H1 (cell line): ENCODE measurements around the gene MED13. TPM values are rescaled to one million over a fixed set of nuclear protein-coding genes. Genes with fewer than 3 reads are reported as not detected.

Experiments used
- ATF3 ChIP-seq: IDR thresholded peaks from 2 replicates; pipeline ENCODE4 v1.6.1; 2011; ENCODE audit warnings: low read depth, mild to moderate bottlenecking, low read length; ENCODE audit not compliant: insufficient read depth
- E2F6 ChIP-seq: IDR thresholded peaks from 2 replicates; pipeline ENCODE4 v1.6.1; 2012; ENCODE audit warnings: inconsistent platforms
- MAX ChIP-seq: IDR thresholded peaks from 2 replicates; pipeline ENCODE4 v1.6.1; 2012; ENCODE audit warnings: inconsistent platforms
- POLR2AphosphoS5 ChIP-seq: IDR thresholded peaks from 2 replicates; pipeline ENCODE4 v1.6.1; 2011; ENCODE audit warnings: low read depth, low read length
- SRF ChIP-seq: IDR thresholded peaks from 2 replicates; pipeline ENCODE4 v1.6.1; 2011; ENCODE audit warnings: mild to moderate bottlenecking, low read depth, low read length, moderate library complexity
- TBP ChIP-seq: IDR thresholded peaks from 2 replicates; pipeline ENCODE4 v1.6.1; 2011; ENCODE audit warnings: low read depth, low read length, improper control_type of control experiment
- polyA plus RNA-seq, 7 experiments: library from polyadenylated mRNA; depleted of rRNA in 3 of 7; stranded (reverse) in 5 of 7; unstranded in 2 of 7; fragments of >200 nt in 5 of 7; fragments of 200-250 nt in 2 of 7; gene quantifications; 1 replicate in 5 of 7; 2 replicates in 1 of 7; 4 replicates in 1 of 7; pipeline versions ENCODE4 v1.2.1 to v1.2.3, GENCODE V29; 2011 to 2013; ENCODE audit warnings: missing spikeins in 2 of 7, mixed read lengths in 2 of 7
- total RNA-seq: library from RNA; stranded (reverse); fragmentation: NEBNext Ultra II Directional; extraction: Animal tissue kit (Norgen Biotek cat#: 25700); gene quantifications from 2 replicates; pipeline ENCODE4 v1.2.1, GENCODE V29; 2021

The MED13 gene
- total and polyA plus RNA-seq, 2 of the 8 experiments (the other 6 are each of a cell fraction or from before 2014, with no cell fraction given) = 11.3 to 44.8 TPM

DNA sequence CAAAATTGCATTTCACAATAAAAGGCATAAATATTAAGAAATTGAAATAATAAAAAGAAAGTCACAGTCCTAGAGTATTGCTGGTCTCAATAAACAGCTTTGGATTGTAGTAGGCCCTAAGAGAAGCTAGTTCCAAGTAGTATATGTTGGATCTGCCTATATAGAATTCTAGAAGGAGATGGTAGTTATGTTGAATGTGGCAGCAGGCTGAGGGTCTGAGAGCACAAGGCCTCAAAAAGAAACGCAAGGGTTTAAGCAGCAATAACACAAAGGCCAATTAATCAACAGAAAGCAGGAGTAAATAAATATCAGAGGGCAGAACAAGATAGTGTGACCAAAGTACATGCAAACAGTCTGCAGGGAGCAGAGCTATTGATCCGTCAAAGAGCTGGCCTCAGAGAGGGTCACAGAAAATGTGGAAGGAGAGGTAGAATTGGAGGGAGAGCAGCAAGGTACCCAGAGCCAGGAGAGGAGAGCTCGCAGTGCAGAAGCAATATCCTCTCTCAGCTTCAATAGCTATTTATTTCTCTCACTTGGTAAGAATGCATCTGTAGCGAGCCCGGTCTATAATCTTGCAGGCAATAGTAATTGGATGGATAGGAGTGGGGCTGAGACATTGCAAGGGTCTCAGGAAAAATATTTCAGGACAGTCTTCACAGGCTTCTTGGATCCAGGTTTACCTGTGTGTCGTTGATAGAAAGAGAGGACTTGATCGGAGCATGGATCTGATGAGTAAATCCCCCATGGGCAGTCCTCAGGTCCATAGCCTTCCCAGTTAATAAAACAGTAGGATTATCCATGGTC is 25.1 kb upstream of the MED13 start (continued):
- TF ChIP-seq POLR2AphosphoS5 (no peak), E2F6 (no peak), ATF3 (no peak), SRF (no peak), MAX (no peak), TBP (no peak)
- TF ChIP-seq, all 59 proteins: peak for 0
